A673 (cell line): ENCODE measurements around the gene SORCS3. TPM values are rescaled to one million over a fixed set of nuclear protein-coding genes. Genes with fewer than 3 reads are reported as not detected.

Source experiments
- BruUV-seq: library from RNA; stranded (reverse); fragments of 400-500 nt; replicated peaks from 2 replicates; lab custom pipeline; 2021; lab: Mats Ljungman, UMichigan
- CTCF ChIA-PET: fragments of 300-600 bp; sonication (Branson Sonifier 250); formaldehyde crosslinking; loops from one replicate; lab custom pipeline; 2022; ENCODE audit warnings: antibody characterized with exemption; lab: Charles Lee
- POLR2A ChIA-PET: fragments of 300-600 bp; sonication (Branson Sonifier 250); formaldehyde crosslinking; loops from one replicate; lab custom pipeline; 2022; ENCODE audit warnings: antibody characterized with exemption; ENCODE audit not compliant: low non-redundant PET; lab: Charles Lee
- DNase-seq: peaks from one replicate; pipeline ENCODE4 v3.0.0-alpha.2; 2015; ENCODE audit warnings: low spot score
- H3K27ac ChIP-seq: fragments of 200-600 bp; sonication (generic); 2 replicates; pipeline ENCODE4 v1.5.1; 2016; ENCODE audit warnings: mixed run types, low read depth, mild to moderate bottlenecking, mixed read lengths, antibody characterized with exemption, low read length; ENCODE audit not compliant: poor library complexity, severe bottlenecking
- H3K27me3 ChIP-seq: fragments of 200-600 bp; sonication (generic); replicated peaks from 2 replicates; pipeline ENCODE4 v1.6.1; 2017; ENCODE audit warnings: mixed run types, low read depth, mild to moderate bottlenecking, mixed read lengths, antibody characterized with exemption, low read length; ENCODE audit not compliant: insufficient read depth, poor library complexity
- H3K36me3 ChIP-seq: fragments of 200-600 bp; sonication (generic); 2 replicates; pipeline ENCODE4 v1.6.1; 2016; ENCODE audit warnings: mixed run types, mild to moderate bottlenecking, mixed read lengths, antibody characterized with exemption, low read length; ENCODE audit not compliant: insufficient read depth, poor library complexity, severe bottlenecking
- H3K4me1 ChIP-seq: fragments of 200-600 bp; sonication (generic); 2 replicates; pipeline ENCODE4 v1.6.1; 2017; ENCODE audit warnings: mixed run types, mild to moderate bottlenecking, mixed read lengths, antibody characterized with exemption, low read length; ENCODE audit not compliant: insufficient read depth, poor library complexity, severe bottlenecking
- H3K4me3 ChIP-seq: fragments of 200-600 bp; sonication (generic); 2 replicates; pipeline ENCODE4 v1.5.1; 2016; ENCODE audit warnings: low read depth, mixed run types, mild to moderate bottlenecking, mixed read lengths, low read length; ENCODE audit not compliant: poor library complexity, severe bottlenecking
- H3K9me3 ChIP-seq: fragments of 200-600 bp; sonication (generic); 2 replicates; pipeline ENCODE4 v1.6.1; 2016; ENCODE audit warnings: mixed run types, low read depth, mild to moderate bottlenecking, mixed read lengths, antibody characterized with exemption, low read length; ENCODE audit not compliant: poor library complexity, severe bottlenecking
- EZH2 ChIP-seq: fragments of 200-600 bp; sonication (generic); IDR thresholded peaks from 2 replicates; pipeline ENCODE4 v1.6.1; 2017; ENCODE audit warnings: borderline replicate concordance, low read depth, mild to moderate bottlenecking, mixed read lengths, antibody characterized with exemption, low read length; ENCODE audit not compliant: poor library complexity, severe bottlenecking
- intact Hi-C: fragments of 100-400 bp; cut with micrococcal nuclease; formaldehyde crosslinking; loops from one replicate; pipeline ENCODE4 v1.10.0; 2022; ENCODE audit not compliant: unreplicated experiment
- total RNA-seq: library from RNA; stranded (reverse); gene quantifications from 2 replicates; pipeline ENCODE4 v1.2.3, GENCODE V29; 2021
- TF ChIP-seq, protein P1 (sequence below): fragments of 300-800, 200-600 bp; sonication (generic); conservative IDR thresholded peaks from 2 replicates; pipeline ENCODE4 v1.5.1; 2017; ENCODE audit warnings: low read depth, mild to moderate bottlenecking, antibody characterized with exemption, low read length, moderate library complexity, mixed read lengths

Gene SORCS3
- total RNA-seq, 1 experiment from 2014 or later, result not detected

DNA sequence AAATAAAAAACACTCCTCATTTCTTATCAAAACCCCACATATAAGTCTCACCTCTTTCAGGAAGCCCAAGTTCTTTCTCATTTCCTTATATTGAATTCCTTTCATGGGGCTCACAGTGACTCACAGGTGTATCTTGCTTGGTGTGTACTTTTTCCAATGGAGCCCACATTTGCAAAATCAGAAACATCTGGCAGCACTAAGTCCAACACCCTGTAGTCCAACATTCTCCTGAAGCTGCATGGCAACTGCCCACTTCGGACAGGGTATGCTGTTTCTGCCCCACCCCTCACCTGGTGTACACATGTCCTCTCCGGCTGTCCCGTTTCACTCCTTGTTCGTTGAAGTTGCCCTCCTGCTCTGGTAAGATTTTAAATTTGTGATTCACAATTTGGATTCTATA, 544.1 kb downstream of the SORCS3 start:
- Histone ChIP-seq H3K9me3 (no peaks in the 10 kb centered on the region), H3K27me3 (peaks cover 54% of the 10 kb centered on the region), H3K36me3 (no peaks in the 10 kb centered on the region), H3K4me1 (no peaks in the 10 kb centered on the region), H3K27ac (no peak overlapping the region), H3K4me3 (no peak overlapping the region)
- CTCF ChIA-PET, result no interaction called here
- intact Hi-C loops, result no loop called here
- no peak for DNase-seq
- TF ChIP-seq, protein P1, sequence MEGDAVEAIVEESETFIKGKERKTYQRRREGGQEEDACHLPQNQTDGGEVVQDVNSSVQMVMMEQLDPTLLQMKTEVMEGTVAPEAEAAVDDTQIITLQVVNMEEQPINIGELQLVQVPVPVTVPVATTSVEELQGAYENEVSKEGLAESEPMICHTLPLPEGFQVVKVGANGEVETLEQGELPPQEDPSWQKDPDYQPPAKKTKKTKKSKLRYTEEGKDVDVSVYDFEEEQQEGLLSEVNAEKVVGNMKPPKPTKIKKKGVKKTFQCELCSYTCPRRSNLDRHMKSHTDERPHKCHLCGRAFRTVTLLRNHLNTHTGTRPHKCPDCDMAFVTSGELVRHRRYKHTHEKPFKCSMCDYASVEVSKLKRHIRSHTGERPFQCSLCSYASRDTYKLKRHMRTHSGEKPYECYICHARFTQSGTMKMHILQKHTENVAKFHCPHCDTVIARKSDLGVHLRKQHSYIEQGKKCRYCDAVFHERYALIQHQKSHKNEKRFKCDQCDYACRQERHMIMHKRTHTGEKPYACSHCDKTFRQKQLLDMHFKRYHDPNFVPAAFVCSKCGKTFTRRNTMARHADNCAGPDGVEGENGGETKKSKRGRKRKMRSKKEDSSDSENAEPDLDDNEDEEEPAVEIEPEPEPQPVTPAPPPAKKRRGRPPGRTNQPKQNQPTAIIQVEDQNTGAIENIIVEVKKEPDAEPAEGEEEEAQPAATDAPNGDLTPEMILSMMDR, result no peak
- TF ChIP-seq EZH2, result no peak
- POLR2A ChIA-PET, result no interaction called here
- BruUV-seq, result no TSS peak

DNA sequence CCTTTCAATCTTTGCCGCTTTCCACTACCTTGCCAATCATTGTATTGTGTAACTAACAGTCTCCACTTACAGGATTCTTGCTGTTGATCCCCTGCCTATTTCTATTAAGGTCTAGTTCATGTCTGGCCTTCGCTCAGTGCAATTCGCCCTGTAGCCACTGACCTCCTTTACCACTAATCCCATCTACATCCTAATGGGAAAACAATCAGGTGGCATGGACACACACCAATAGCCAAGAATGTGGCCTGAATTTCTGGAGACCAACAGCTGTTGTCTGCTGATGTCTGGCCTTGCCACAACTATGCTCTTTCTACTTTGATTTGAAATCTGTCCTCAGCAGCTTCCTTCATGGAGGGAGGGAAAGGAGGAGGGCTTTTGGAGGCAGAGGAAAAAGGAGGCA, 546.2 kb downstream of the SORCS3 start:
- BruUV-seq, result no TSS peak
- intact Hi-C loops, result no loop called here
- Histone ChIP-seq H3K4me3 (no peak overlapping the region), H3K9me3 (no peaks in the 10 kb centered on the region), H3K27ac (no peak overlapping the region), H3K27me3 (peaks cover 69% of the 10 kb centered on the region), H3K36me3 (no peaks in the 10 kb centered on the region), H3K4me1 (no peaks in the 10 kb centered on the region)
- POLR2A ChIA-PET, result no interaction called here
- no peak for TF ChIP-seq EZH2
- TF ChIP-seq, protein P1, result no peak
- DNase-seq, result no peak
- CTCF ChIA-PET, result no interaction called here

DNA sequence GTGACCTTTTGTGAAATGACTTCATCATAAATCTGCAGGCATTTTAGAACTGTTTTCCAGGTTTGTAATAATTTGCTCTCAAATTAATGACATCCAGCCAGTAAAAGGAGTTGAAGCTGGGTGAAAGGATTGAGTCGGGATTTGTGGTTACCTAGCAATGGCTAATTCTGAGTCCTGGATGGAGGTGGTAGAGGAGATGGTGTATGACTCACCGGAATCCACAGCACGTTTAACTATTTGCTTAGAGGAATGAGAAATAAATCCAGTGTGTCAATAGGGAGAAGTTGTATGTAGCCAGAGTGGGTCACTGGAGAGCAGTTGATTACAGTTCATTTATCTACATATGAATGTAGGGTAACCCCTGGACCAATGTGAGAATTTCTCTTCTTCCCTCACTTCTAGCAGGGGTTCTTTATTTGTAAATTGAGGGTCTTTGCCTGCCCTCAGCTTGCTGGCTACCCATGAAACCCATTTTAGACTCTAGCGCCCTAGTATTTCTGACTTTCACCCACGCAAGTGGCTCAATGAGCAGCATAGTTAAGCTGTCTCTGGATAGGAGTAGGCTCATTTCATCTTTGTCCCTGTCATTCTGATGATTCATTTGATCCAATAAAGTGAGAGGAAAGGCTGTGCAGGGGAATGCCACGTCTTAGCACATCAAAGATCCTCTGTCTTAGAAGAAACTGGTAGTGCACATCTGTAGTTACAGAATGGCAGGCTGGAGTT, 547.8 kb downstream of the SORCS3 start:
- ChIA-PET POLR2A (no interaction called here), CTCF (no interaction called here)
- DNase-seq, result no peak
- H3K27me3 ChIP-seq, result peaks cover 70% of the 10 kb centered on the region
- intact Hi-C loops, result no loop called here
- H3K4me1 ChIP-seq, result no peaks in the 10 kb centered on the region
- no peak overlapping the region for H3K4me3 ChIP-seq
- no peak overlapping the region for H3K27ac ChIP-seq
- BruUV-seq, result no TSS peak
- TF ChIP-seq, protein P1, result no peak
- no peak for TF ChIP-seq EZH2
- no peaks in the 10 kb centered on the region for H3K9me3 ChIP-seq
- no peaks in the 10 kb centered on the region for H3K36me3 ChIP-seq
